Ovary (tissue), 9 donors: ENCODE data around the gene RIN3. TPM values are rescaled to one million over a fixed set of nuclear protein-coding genes. Genes with fewer than 3 reads are reported as not detected.

Experiments
- DNase-seq, 5 donors: peaks; one replicate each; pipeline ENCODE4 v3.0.0-alpha.2; 2019 to 2020
- H3K27ac ChIP-seq, 2 donors: fragments of 200-600 bp; one replicate each; pipeline versions ENCODE4 v1.5.1 to v1.8.0; 2019 to 2022
- H3K27me3 ChIP-seq: fragments of 200-600 bp; one replicate; pipeline ENCODE4 v1.8.0; 2022
- H3K36me3 ChIP-seq: fragments of 200-600 bp; sonication (generic); one replicate; pipeline ENCODE4 v1.5.1; 2019
- H3K4me1 ChIP-seq: one replicate; pipeline ENCODE4 v1.8.1; 2013; ENCODE audit warnings: mild to moderate bottlenecking, moderate library complexity; ENCODE audit not compliant: insufficient read depth
- H3K4me3 ChIP-seq: fragments of 200-600 bp; sonication (generic); one replicate; pipeline ENCODE4 v1.5.1; 2017
- H3K9me3 ChIP-seq, 2 donors: fragments of 200-600 bp in 1 of 2; sonication (generic) in 1 of 2; one replicate each; pipeline versions ENCODE4 v1.5.1 to v1.8.1; 2013 to 2019; ENCODE audit warnings: mild to moderate bottlenecking in 1 of 2, moderate library complexity in 1 of 2
- EP300 ChIP-seq: sonication (generic); formaldehyde crosslinking; IDR thresholded peaks from one replicate; pipeline ENCODE4 v1.6.1; 2017; ENCODE audit warnings: antibody characterized with exemption
- POLR2A ChIP-seq: fragments of 450-650 bp; IDR thresholded peaks from one replicate; pipeline ENCODE4 v1.6.1; 2017; ENCODE audit warnings: antibody characterized with exemption, mild to moderate bottlenecking, moderate library complexity
- WGBS, 3 donors: extraction: QIAGEN DNeasy Blood & Tissue Kit in 1 of 3; methylation state at CpG; one replicate each; pipeline versions ENCODE4 v1.1.5 to v1.1.7; 2013 to 2017; 5-methylcytosine and 5-hydroxymethylcytosine counted together
- intact Hi-C, 4 donors: fragments of 100-400 bp; cut with DNase I; formaldehyde crosslinking; loops; one replicate each; pipeline versions ENCODE4 v1.11.0 to v1.15.1; 2022 to 2023
- polyA plus RNA-seq, 2 donors: library from polyadenylated mRNA; stranded (reverse); fragments of 200-250 nt in 1 of 2; fragments of 350-450 nt in 1 of 2; fragmentation: Illumina TruSeq in 1 of 2; extraction: RNeasy Lipid Tissue Mini Kit (QIAGEN cat#74804) in 1 of 2; gene quantifications; one replicate each; pipeline ENCODE4 v1.2.3, GENCODE V29; 2013 to 2014
- total RNA-seq, 7 donors: library from RNA; depleted of rRNA in 2 of 7; stranded (reverse); fragments of >200 nt in 2 of 7; fragmentation: NEBNext Ultra II Directional in 3 of 7; extraction: Animal tissue kit (Norgen Biotek cat#: 25700) in 3 of 7; gene quantifications; one replicate each; pipeline versions ENCODE4 v1.1.0 to v1.2.4, GENCODE V29; 2016 to 2023
- TF ChIP-seq, protein P1 (sequence below), 3 donors: fragments of 450-650 bp in 2 of 3; fragments of 200-600 bp in 1 of 3; IDR thresholded peaks; one replicate each; pipeline versions ENCODE4 v1.5.1 to v1.8.0; 2016 to 2022; ENCODE audit warnings: antibody characterized with exemption in 3 of 3, mild to moderate bottlenecking in 1 of 3
- donor health status: DM: no; HTN: no; CAD: no; lungs with moderate emphysema.
- donor health status: DM: no; HTN: no; CAD: no.
- donor health status: Bipolar disorder and iron deficiency.
- donor health status: DM: yes; HTN: yes; CAD: no.
- donor health status: DM: no; HTN: no; CAD: no.
- donor health status: DM: yes; HTN: yes; CAD: no.

Gene RIN3
- total and polyA plus RNA-seq, 9 donors = 3.8 to 27.9 (median 13.9) TPM

- Histone ChIP-seq H3K4me1 (no peaks in the 10 kb centered on the region), H3K27ac (no peak overlapping the region), H3K36me3 (no peaks in the 10 kb centered on the region), H3K27me3 (no peaks in the 10 kb centered on the region), H3K4me3 (no peak overlapping the region), H3K9me3 (no peaks in the 10 kb centered on the region)
- TF ChIP-seq POLR2A = no peak
- TF ChIP-seq EP300 = no peak
- TF ChIP-seq, protein P1, sequence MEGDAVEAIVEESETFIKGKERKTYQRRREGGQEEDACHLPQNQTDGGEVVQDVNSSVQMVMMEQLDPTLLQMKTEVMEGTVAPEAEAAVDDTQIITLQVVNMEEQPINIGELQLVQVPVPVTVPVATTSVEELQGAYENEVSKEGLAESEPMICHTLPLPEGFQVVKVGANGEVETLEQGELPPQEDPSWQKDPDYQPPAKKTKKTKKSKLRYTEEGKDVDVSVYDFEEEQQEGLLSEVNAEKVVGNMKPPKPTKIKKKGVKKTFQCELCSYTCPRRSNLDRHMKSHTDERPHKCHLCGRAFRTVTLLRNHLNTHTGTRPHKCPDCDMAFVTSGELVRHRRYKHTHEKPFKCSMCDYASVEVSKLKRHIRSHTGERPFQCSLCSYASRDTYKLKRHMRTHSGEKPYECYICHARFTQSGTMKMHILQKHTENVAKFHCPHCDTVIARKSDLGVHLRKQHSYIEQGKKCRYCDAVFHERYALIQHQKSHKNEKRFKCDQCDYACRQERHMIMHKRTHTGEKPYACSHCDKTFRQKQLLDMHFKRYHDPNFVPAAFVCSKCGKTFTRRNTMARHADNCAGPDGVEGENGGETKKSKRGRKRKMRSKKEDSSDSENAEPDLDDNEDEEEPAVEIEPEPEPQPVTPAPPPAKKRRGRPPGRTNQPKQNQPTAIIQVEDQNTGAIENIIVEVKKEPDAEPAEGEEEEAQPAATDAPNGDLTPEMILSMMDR (IDR thresholded peaks at IDR 0.05) = no peak
- intact Hi-C loops = no loop called here
- no peak for DNase-seq
Measured at GRCh38 chr14:92658684-92659083, 145.1 kb downstream of the RIN3 start.

- H3K9me3 ChIP-seq = no peaks in the 10 kb centered on the region
- TF ChIP-seq, protein P1 (IDR thresholded peaks at IDR 0.05) = no peak
- TF ChIP-seq POLR2A (no peak), EP300 (no peak)
- DNase-seq = no peak
- H3K27me3 ChIP-seq = no peaks in the 10 kb centered on the region
- H3K36me3 ChIP-seq = no peaks in the 10 kb centered on the region
- no peak overlapping the region for H3K27ac ChIP-seq
- intact Hi-C loops = no loop called here
- H3K4me3 ChIP-seq = no peak overlapping the region
- 71 to 81% (median 73%) methylated on average over 11 of the region's 11 CpGs for WGBS, 3 donors
- H3K4me1 ChIP-seq = no peaks in the 10 kb centered on the region
Measured at GRCh38 chr14:92659765-92660561, 146.4 kb downstream of the RIN3 start.

DNA sequence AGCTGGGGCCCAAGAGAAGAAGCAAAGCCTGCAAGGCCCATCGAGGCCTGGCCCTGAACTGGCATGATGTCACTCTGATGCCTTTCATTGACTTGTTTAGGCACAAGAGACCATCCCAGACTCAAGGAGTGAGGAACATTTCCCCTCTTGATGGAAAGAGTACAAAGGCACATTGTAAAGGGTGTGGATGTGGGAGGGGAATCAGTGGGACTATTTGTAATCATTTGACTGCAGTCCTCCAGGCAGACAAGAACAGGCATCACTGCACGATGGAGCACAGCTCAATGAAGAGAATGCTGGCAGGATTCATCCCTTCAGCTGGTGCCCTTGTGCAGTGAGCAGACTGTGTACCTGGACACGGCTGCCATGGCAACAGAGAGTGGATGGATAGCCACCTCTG is 147.0 kb downstream of the RIN3 start:
- Histone ChIP-seq H3K27me3 (no peaks in the 10 kb centered on the region), H3K27ac (no peak overlapping the region), H3K9me3 (no peaks in the 10 kb centered on the region), H3K4me3 (no peak overlapping the region), H3K36me3 (no peaks in the 10 kb centered on the region), H3K4me1 (no peaks in the 10 kb centered on the region)
- no peak for TF ChIP-seq EP300
- TF ChIP-seq, protein P1 (IDR thresholded peaks at IDR 0.05) = no peak
- no peak for TF ChIP-seq POLR2A
- WGBS, 3 donors = 70 to 94% (median 75%) methylated on average over 3 of the region's 3 CpGs
- DNase-seq = no peak
- intact Hi-C loops = no loop called here

GRCh38 chr14:92663049-92663448 is 149.5 kb downstream of the RIN3 start:
- DNase-seq = no peak
- no peaks in the 10 kb centered on the region for H3K9me3 ChIP-seq
- TF ChIP-seq EP300 = no peak
- TF ChIP-seq, protein P1 (IDR thresholded peaks at IDR 0.05) = no peak
- no peak for TF ChIP-seq POLR2A
- no peaks in the 10 kb centered on the region for H3K27me3 ChIP-seq
- intact Hi-C loops = no loop called here
- H3K27ac ChIP-seq = no peak overlapping the region
- 89 to 91% (median 90%) methylated on average over 7 of the region's 7 CpGs for WGBS, 3 donors
- H3K36me3 ChIP-seq = no peaks in the 10 kb centered on the region
- H3K4me1 ChIP-seq = no peaks in the 10 kb centered on the region
- no peak overlapping the region for H3K4me3 ChIP-seq
